ENCODE measurements around the gene NPTN. TPM values are rescaled to one million over a fixed set of nuclear protein-coding genes. Genes with fewer than 3 reads are reported as not detected.
"Not testable (repeated sequence)": the region's sequence is repeated elsewhere in the genome, so short reads cannot be mapped to it uniquely, and the experiment has no call there.

The NPTN gene
- total RNA-seq, 1 donor from 2014 or later, result 98.5 TPM

- no peak for DNase-seq (ENCODE audit: low read depth)
Observed at GRCh38 chr15:73573037-73573436, 60.2 kb downstream of the NPTN start.

- no peak for DNase-seq (ENCODE audit: low read depth)
Observed at GRCh38 chr15:73572296-73572695, 60.9 kb downstream of the NPTN start.

GRCh38 chr15:73571346-73571745 lies 61.8 kb downstream of the NPTN start:
- no peak for DNase-seq (ENCODE audit: low read depth)

- DNase-seq (ENCODE audit: low read depth), result no peak
Observed at GRCh38 chr15:73570355-73571032, 62.7 kb downstream of the NPTN start.

- no peak for DNase-seq (ENCODE audit: low read depth)
Observed at GRCh38 chr15:73569361-73569760, 63.8 kb downstream of the NPTN start.

- peak; percentile 27 for DNase-seq (ENCODE audit: low read depth)
Observed at GRCh38 chr15:73568564-73569280, 64.5 kb downstream of the NPTN start.

GRCh38 chr15:73567020-73567419 lies 66.2 kb downstream of the NPTN start:
- DNase-seq (ENCODE audit: low read depth), result no peak

- DNase-seq (ENCODE audit: low read depth), result peak; percentile 96
Observed at GRCh38 chr15:73564255-73564654, 68.9 kb downstream of the NPTN start.

- peak; percentile 45 for DNase-seq (ENCODE audit: low read depth)
Observed at GRCh38 chr15:73560501-73561117, 72.6 kb downstream of the NPTN start.

GRCh38 chr15:73558529-73558928 lies 74.7 kb downstream of the NPTN start:
- DNase-seq (ENCODE audit: low read depth), result no peak

- no peak for DNase-seq (ENCODE audit: low read depth)
Observed at GRCh38 chr15:73555080-73555479, 78.1 kb downstream of the NPTN start.

- no peak for DNase-seq (ENCODE audit: low read depth)
Observed at GRCh38 chr15:73550190-73550589, 83.0 kb downstream of the NPTN start.

- not testable (repeated sequence) for DNase-seq (ENCODE audit: low read depth)
Observed at GRCh38 chr15:73548925-73549324, 84.3 kb downstream of the NPTN start.

GRCh38 chr15:73541479-73541878 lies 91.7 kb downstream of the NPTN start:
- DNase-seq (ENCODE audit: low read depth), result no peak

GRCh38 chr15:73540161-73540560 lies 93.0 kb downstream of the NPTN start:
- DNase-seq (ENCODE audit: low read depth), result no peak

- DNase-seq (ENCODE audit: low read depth), result no peak
Observed at GRCh38 chr15:73539212-73540128, 93.7 kb downstream of the NPTN start.

GRCh38 chr15:73538563-73539211 lies 94.5 kb downstream of the NPTN start:
- no peak for DNase-seq (ENCODE audit: low read depth)

GRCh38 chr15:73538123-73538522 lies 95.1 kb downstream of the NPTN start:
- no peak for DNase-seq (ENCODE audit: low read depth)

GRCh38 chr15:73530649-73531048 lies 102.5 kb downstream of the NPTN start:
- no peak for DNase-seq (ENCODE audit: low read depth)

GRCh38 chr15:73527598-73527997 lies 105.6 kb downstream of the NPTN start:
- DNase-seq (ENCODE audit: low read depth), result no peak

GRCh38 chr15:73524919-73525318 lies 108.3 kb downstream of the NPTN start:
- no peak for DNase-seq (ENCODE audit: low read depth)

Measured in myocyte (in vitro differentiated cells).